Motor neuron (in vitro differentiated cells): ENCODE data around the gene GART. TPM values are rescaled to one million over a fixed set of nuclear protein-coding genes. Genes with fewer than 3 reads are reported as not detected.
"Not testable (repeated sequence)": the region's sequence is repeated elsewhere in the genome, so short reads cannot be mapped to it uniquely, and the experiment has no call there.

Experiments used
- ATAC-seq, 8 experiments: fragments of 200-7000 bp; cut with Tn5 transposase; replicated peaks in 6 of 8; 2 replicates each; pipeline ENCODE4 v1.8.0; 2021; ENCODE audit warnings: mild to moderate bottlenecking in 8 of 8, moderate library complexity in 8 of 8
- H3K27ac ChIP-seq, 2 donors: fragments of 250-450 bp; sonication (Bioruptor Pico); 2 replicates each; pipeline ENCODE4 v1.9.0; 2021; ENCODE audit warnings: antibody characterized with exemption in 2 of 2, mild to moderate bottlenecking in 2 of 2, moderate library complexity in 1 of 2
- H3K4me1 ChIP-seq, 2 donors: fragments of 250-450 bp; sonication (Bioruptor Pico); replicated peaks in 1 of 2; 2 replicates each; pipeline ENCODE4 v1.6.1; 2021; ENCODE audit warnings: antibody characterized with exemption in 2 of 2, mild to moderate bottlenecking in 2 of 2, moderate library complexity in 1 of 2
- H3K4me3 ChIP-seq, 5 donors: fragments of 250-450 bp; sonication (Bioruptor Pico); 2 replicates each; pipeline ENCODE4 v1.9.0; 2021; ENCODE audit warnings: antibody characterized with exemption in 5 of 5, mild to moderate bottlenecking in 5 of 5, moderate library complexity in 4 of 5
- whole genome bisulfite sequencing, 10 experiments: fragments of 450-650 bp; shearing (Covaris generic); methylation state at CpG; one replicate each; pipeline ENCODE4 v1.0.0; 2022; 5-methylcytosine and 5-hydroxymethylcytosine counted together
- in situ Hi-C, 9 experiments: fragments of 400-800 bp; cut with MboI; loops; one replicate each; pipeline ENCODE4 v1.15.0; 2021; ENCODE audit warnings: low sequenced_read_pairs in 9 of 9, low pct_unique_long_range_greater_than_20kb in 2 of 9; ENCODE audit not compliant: unreplicated experiment in 9 of 9
- total RNA-seq, 8 experiments: library from RNA; unstranded; fragments of 300-600 nt; gene quantifications; 2 replicates each; pipeline versions ENCODE4 v1.2.3 to v1.2.4, GENCODE V29; 2022

Gene GART
- total RNA-seq, 8 experiments from 2014 or later, result 61.0 to 202 (median 83.0) TPM

DNA sequence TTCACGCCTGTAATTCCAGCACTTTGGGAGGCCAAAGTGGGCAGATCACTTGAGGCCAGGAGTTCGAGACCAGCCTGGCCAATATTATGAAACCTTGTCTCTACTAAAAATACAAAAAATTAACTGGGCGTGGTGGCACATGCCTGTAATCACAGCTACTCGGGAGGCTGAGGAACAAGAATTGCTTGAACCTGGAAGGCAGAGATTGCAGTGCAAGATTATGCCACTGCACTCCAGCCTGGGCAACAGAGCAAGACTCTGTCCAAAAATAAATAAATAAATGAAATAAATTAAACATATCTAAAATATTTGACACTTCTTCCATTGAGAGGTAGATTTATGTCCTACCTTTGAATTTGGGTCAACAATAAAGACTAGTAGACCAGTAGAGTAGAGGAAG, 72.7 kb downstream of the GART start:
- H3K27ac ChIP-seq, ATAC-seq, in situ Hi-C loops, H3K4me3 ChIP-seq, H3K4me1 ChIP-seq: not testable (repeated sequence)
- 60 to 100% (median 100%) methylated on average over 1 to 4 of the region's 4 CpGs; no CpG with 5 or more reads in 1 of the 10 experiments for WGBS, 10 experiments

DNA sequence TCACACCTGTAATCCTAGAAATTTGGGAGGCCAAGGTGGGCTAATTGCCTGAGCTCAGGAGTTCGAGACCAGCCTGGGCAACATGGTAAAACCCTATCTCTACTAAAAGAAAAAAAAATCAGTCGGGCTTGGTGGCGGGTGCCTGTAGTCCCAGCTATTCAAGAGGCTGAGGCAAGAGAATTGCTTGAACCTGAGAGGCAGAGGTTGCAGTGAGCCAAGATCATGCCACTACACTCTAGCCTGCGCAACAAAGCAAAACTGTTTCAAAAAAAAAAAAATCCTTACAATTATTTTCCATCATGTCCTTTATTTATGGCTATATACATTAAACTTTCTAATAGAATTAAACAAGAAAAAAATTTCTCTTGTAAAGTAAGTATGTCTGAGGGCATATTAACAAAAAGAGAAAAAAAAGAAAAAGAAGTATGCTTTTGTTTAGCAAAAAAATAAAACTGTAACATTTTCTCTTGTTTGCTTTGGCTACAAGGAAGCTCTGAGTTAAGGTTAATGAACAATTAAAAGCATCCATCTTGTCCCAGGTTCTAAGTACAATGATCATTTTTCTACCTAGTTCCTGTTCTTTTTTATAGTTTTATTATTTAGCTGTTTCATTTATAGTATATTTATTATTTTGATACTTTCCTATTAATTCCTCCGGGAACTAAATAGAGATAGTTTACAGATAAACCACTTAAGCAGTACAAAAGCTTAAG, 80.2 kb downstream of the GART start:
- in situ Hi-C loops, result no loop called here
- H3K4me3 ChIP-seq, result no peak overlapping the region
- ATAC-seq, result no peak

DNA sequence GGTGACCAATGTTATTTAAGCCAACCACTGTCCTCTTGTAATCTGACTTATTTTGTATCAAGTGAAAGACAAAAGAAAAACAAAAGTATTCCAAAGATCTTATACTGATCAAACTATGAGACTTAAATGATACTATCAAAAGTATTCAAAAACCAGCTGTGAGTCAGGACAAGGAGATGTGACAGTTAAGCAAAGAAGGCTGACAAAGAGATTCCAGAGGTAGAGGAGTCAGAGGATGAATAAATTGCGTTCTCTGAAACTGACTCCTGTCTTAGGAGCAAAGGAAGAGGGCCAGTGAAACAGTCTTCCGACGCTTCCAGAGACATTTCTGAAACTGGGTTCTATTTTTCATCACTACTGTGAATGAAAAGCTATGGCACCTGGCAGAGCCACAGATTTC, 83.1 kb downstream of the GART start:
- ATAC-seq, result no peak
- H3K27ac ChIP-seq, result no peak overlapping the region
- no peaks in the 10 kb centered on the region for H3K4me1 ChIP-seq
- in situ Hi-C loops, result no loop called here
- WGBS, 10 experiments, result 83 to 100% (median 95%) methylated on average over 1 to 3 of the region's 3 CpGs; no CpG with 5 or more reads in 2 of the 10 experiments
- H3K4me3 ChIP-seq, result no peak overlapping the region

More for the DNA sequence above, 80.2 kb downstream of the GART start:
- 69 to 100% (median 95%) methylated on average over 2 to 5 of the region's 5 CpGs for WGBS, 10 experiments
- Histone ChIP-seq H3K27ac (no peak overlapping the region), H3K4me1 (no peaks in the 10 kb centered on the region)

DNA sequence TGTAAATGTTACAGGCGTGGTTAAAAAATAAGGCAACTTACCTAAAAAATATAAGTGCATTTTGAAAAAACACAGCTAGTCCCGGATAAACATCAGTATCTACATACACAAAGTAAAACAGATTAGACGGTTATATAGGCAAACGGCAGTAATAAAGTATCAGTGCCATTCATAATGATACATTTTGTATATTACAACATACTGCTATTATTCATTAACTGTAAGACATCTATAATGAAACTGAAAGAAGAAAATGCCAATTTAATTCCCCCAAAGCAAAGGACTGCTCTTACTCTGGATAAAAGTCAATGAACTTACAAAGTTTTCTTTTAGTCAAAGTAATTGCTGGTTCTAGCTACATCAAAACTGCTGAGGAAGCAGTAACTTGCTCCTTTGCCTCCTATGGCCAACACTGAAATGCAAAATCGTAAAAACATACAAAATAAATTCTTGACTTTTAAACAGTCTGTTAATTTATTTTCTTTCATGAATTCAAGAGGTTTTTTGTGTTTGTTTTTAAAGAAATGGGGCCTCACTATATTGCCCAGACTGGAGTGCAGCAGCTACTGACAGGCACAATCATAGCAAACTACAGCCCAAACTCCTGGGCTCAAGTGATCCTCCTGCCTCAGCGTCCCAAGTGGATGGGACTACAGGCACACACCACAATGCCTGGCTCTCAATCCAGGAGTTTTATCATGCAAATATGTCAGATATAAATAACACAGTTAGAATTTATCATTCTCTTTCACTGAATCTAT, 86.1 kb downstream of the GART start:
- WGBS, 10 experiments, result 52 to 96% (median 88%) methylated on average over 2 to 6 of the region's 6 CpGs
- no peak for ATAC-seq
- in situ Hi-C loops, result no loop called here
- Histone ChIP-seq H3K4me1 (no peaks in the 10 kb centered on the region), H3K27ac (no peak overlapping the region), H3K4me3 (no peak overlapping the region)

Other genes starting within 250 kb of the GART start
- 10 to 100 TPM; 13.9 to 49.0 (median 17.4) TPM for gene IFNAR1, start 217.1 kb downstream of the GART start, total RNA-seq
- gene IFNGR2, start 138.7 kb downstream of the GART start, total RNA-seq, result 10 to 100 TPM; 21.4 to 58.1 (median 31.9) TPM
- gene TMEM50B, start 62.1 kb downstream of the GART start, total RNA-seq, result 10 to 100 TPM; 18.5 to 57.6 (median 31.8) TPM
- gene DNAJC28, start 50.4 kb downstream of the GART start, total RNA-seq, result 1 to 10 TPM; 1.9 to 5.3 (median 2.3) TPM
- gene SON, start 921 bp upstream of the GART start, total RNA-seq, result 100 to 1,000 TPM in 7 of 8 experiments, 10 to 100 TPM in 1; 97.3 to 440 (median 181) TPM
- gene DONSON, start 46.6 kb upstream of the GART start, total RNA-seq, result 10 to 100 TPM; 13.6 to 37.6 (median 29.7) TPM
- gene CRYZL1, start 99.6 kb upstream of the GART start, total RNA-seq, result 10 to 100 TPM; 27.0 to 49.3 (median 44.5) TPM
- gene ITSN1, start 100.4 kb upstream of the GART start, total RNA-seq, result 10 to 100 TPM; 27.8 to 89.0 (median 36.4) TPM